ENCODE measurements around the gene TENM3.

- no peak for TF ChIP-seq CTCF (IDR thresholded peaks at IDR 0.05; ENCODE audit: extremely low read depth in 1 of 2, insufficient read depth in 1 of 2, low read depth in 1 of 2, low read length in 2 of 2)
- TF ChIP-seq MYC (IDR thresholded peaks at IDR 0.05; ENCODE audit: low read depth, low read length): no peak
- TF ChIP-seq GATA2 (IDR thresholded peaks at IDR 0.05; ENCODE audit: insufficient read depth, insufficient read length, low read depth, low read length): no peak
- no peak for TF ChIP-seq POLR2AphosphoS5 (IDR thresholded peaks at IDR 0.05; ENCODE audit: insufficient read depth, low read depth, low read length)
These were observed 288.5 kb downstream of the TENM3 start for GRCh38 chr4:182531555-182532162.
